ENCODE results near the gene RNU5B-1. TPM values are rescaled to one million over a fixed set of nuclear protein-coding genes. Genes with fewer than 3 reads are reported as not detected.
A peak's percentile ranks its signal among the peaks of the same experiment; 100 is the strongest.

RNU5B-1 gene
- total RNA-seq, result not detected

DNA sequence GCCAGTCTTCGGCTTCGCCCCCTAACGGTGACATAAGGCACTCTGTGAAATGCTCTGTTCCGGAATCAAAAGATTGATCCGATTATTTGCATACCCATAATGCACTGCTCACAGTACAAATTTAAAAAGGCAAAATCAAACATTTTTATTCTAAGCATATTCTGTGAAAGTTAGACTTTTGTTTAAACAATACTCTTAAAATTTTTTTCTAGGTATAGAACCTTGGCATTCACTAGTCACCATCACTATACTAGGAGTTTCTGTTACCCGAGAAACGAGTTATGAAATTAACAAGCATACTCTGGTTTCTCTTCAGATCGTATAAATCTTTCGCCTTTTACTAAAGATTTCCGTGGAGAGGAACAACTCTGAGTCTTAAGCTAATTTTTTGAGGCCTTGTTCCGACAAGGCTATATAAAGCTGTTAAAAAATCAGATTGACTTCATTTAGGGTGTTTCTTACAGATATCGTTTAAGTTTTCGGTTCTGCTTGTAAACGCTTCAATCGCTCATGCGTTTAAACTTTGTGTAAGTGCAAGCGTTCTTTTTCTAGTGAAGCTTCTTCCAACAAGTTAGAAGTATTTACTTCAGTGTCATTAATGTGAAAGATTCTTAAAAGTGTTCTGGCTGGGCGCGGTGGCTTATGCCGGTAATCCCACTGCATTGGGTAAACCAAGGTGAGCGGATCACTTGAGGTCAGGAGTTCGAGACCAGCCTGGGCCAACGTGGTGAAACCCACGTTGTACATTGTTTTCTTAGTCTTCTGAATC lies at the start of gene RNU5B-1:
Gene RNU5B-1, plus strand, starts transcription at position 297 of the 769 bp plus-strand sequence.

DNA sequence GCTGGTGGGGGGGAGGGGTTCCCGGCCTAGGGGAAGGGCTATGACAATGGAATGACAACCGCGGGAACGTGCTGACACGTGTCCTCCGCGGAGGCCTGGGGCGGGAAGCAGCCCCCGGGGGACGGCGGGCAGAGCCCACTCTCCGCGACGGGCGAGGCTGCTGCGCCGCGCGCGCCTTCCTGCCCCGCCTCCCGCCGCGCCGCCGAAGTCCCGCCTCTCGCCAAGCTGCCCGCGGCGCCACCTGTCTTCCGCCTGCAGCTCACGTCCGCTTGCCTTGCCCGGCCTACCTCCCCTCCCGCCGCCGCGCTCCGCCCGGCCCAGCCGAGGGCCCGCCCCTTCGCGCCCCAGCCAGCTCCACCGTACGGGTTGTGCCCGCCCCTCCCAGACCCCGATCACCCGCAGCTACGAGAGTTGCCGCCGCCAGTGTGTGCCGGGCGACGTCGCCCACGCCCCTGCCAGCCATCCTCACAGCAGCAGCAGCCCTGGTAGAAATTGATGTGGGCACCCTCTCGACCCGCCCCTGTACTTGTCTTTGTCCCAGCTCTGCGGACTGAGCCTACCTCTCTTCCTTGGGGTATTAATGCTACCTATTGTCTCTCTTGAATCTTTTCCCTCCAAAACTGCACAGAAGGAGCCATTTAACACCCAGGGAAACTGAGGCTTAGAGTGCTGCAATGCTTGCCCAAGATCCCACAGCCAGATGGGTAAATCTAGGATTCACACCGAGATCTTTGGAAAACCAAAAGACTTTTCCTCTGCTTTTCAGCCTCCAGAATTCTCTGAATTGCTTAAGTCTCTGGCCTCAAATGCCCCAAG lies 17.6 kb upstream of the RNU5B-1 start, which contains the start of gene PARP16:
Gene PARP16, minus strand, starts transcription at position 180 of the 816 bp plus-strand sequence. CDS start 457 bp downstream, outside the sequence.

Small RNAs within 50 kb of the gene (small RNA-seq; reads per million reads assigned to genes)
- 460,325 reads per million, percentile 100 among the genes with 10 or more reads in this experiment for gene RNU5A-1 (ENCODE audit: low replicate concordance)
- gene RNU5B-1 (ENCODE audit: low replicate concordance), result 255,964 reads per million, percentile 100 among the genes with 10 or more reads in this experiment
- gene SNORA24B (ENCODE audit: low replicate concordance), result 0.12 reads per million

Other genes with a start within 250 kb of the RNU5B-1 start
- gene RASL12, start 236.7 kb upstream of the RNU5B-1 start, total RNA-seq, result 2.8 TPM
- not detected for gene KBTBD13, start 227.9 kb upstream of the RNU5B-1 start, total RNA-seq
- 12.5 TPM for gene UBAP1L, start 189.5 kb upstream of the RNU5B-1 start, total RNA-seq
- 23.5 TPM for gene PDCD7, start 170.9 kb upstream of the RNU5B-1 start, total RNA-seq
- gene CLPX, start 119.3 kb upstream of the RNU5B-1 start, total RNA-seq, result 66.7 TPM
- 0.63 TPM for gene CILP, start 93.2 kb upstream of the RNU5B-1 start, total RNA-seq
- gene PARP16, start 17.8 kb upstream of the RNU5B-1 start, total RNA-seq, result 16.6 TPM
- gene RNU5A-1, start 8.6 kb upstream of the RNU5B-1 start, total RNA-seq, result not detected
- 23.2 TPM for gene IGDCC3, start 73.3 kb downstream of the RNU5B-1 start, total RNA-seq
- 21.0 TPM for gene IGDCC4, start 118.3 kb downstream of the RNU5B-1 start, total RNA-seq
- gene DPP8, start 213.0 kb downstream of the RNU5B-1 start, total RNA-seq, result 81.1 TPM
- 95.2 TPM for gene HACD3, start 225.8 kb downstream of the RNU5B-1 start, total RNA-seq

Data from parietal lobe (tissue), 2 donors.